ENCODE measurements around the gene NID2.

NID2 gene

GRCh38 chr14:51963286-51963685 is 105.6 kb downstream of the NID2 start:
- no peak for DNase-seq (ENCODE audit: low read depth in 2 of 3, low spot score in 2 of 3)

GRCh38 chr14:51962711-51963110 is 106.1 kb downstream of the NID2 start:
- no peak for DNase-seq (ENCODE audit: low read depth in 2 of 3, low spot score in 2 of 3)

- no peak for DNase-seq (ENCODE audit: low read depth in 2 of 3, low spot score in 2 of 3)
Measured at GRCh38 chr14:51960866-51961265, 108.0 kb downstream of the NID2 start.

GRCh38 chr14:51959928-51960327 is 108.9 kb downstream of the NID2 start:
- no peak for DNase-seq (ENCODE audit: low read depth in 2 of 3, low spot score in 2 of 3)

GRCh38 chr14:51957950-51958349 is 110.9 kb downstream of the NID2 start:
- DNase-seq (ENCODE audit: low read depth in 2 of 3, low spot score in 2 of 3), result no peak

Measured in activated CD8-positive, alpha-beta memory T cell treated with anti-CD3 and anti-CD28 coated beads for 48 hours (primary cell).